Progenitor cell of endocrine pancreas (in vitro differentiated cells): ENCODE results near the gene CFAP65. TPM values are rescaled to one million over a fixed set of nuclear protein-coding genes. Genes with fewer than 3 reads are reported as not detected.

Experiments
- DNase-seq: peaks from one replicate; pipeline ENCODE4 v3.0.0; 2021; ENCODE audit warnings: low spot score; ENCODE audit not compliant: unreplicated experiment
- H3K27ac Mint-ChIP-seq: 2 replicates; pipeline ENCODE4 v1.8.0; 2021; ENCODE audit warnings: mild to moderate bottlenecking, moderate library complexity, mixed read lengths
- H3K27me3 Mint-ChIP-seq: 2 replicates; pipeline ENCODE4 v1.8.0; 2021; ENCODE audit warnings: mixed read lengths
- H3K36me3 Mint-ChIP-seq: 2 replicates; pipeline ENCODE4 v1.8.0; 2022; ENCODE audit warnings: mixed read lengths; ENCODE audit not compliant: insufficient read depth
- H3K4me1 Mint-ChIP-seq: 2 replicates; pipeline ENCODE4 v1.8.0; 2021; ENCODE audit warnings: low read depth, mixed read lengths
- H3K4me3 Mint-ChIP-seq: 2 replicates; pipeline ENCODE4 v1.8.0; 2021; ENCODE audit warnings: low read depth, mild to moderate bottlenecking, moderate library complexity, mixed read lengths
- H3K9me3 Mint-ChIP-seq: 2 replicates; pipeline ENCODE4 v1.8.0; 2021; ENCODE audit warnings: low read depth, mixed read lengths
- CTCF ChIP-seq: fragments of 200-600 bp; sonication (generic); IDR thresholded peaks from one replicate; pipeline ENCODE4 v1.5.0; 2021; ENCODE audit warnings: antibody characterized with exemption, mild to moderate bottlenecking; ENCODE audit not compliant: unreplicated experiment
- total RNA-seq: library from RNA; stranded (reverse); gene quantifications from 2 replicates; pipeline ENCODE4 v1.2.1, GENCODE V29; 2021

Gene CFAP65
- total RNA-seq, 1 donor from 2014 or later = 0.65 TPM

DNA sequence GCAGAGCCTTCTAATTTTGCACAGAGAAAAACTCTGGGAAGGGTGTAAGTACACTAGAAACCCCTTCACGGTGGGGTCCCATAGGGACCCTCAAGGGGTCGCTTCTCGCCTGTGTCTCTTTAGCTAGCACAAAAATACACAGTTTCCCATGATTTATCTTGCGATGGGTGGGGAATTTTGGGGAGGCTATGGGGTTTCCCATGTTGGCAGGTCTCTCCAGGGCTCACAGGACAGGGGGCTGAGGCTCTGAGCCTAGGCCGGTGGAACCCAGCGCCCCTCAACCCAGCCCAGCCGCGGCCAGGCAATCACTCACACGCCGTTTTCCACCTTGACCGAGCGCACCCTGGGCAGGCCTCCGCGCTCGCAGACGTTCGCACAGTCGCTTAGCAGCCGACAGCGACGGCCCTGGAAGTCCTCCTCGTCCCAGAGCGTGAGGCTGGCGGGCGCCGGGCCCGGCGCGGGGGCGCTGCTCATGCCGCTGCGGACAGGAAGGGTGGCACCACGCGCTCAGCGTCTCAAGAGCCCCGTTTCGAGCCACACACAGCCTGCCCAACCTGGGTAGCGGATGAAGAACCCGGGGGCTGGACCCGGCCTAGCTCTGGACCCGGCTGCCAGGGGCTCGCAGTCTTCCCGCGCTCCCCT, 48.5 kb downstream of the CFAP65 start:
- no peak for TF ChIP-seq CTCF
- no peaks in the 10 kb centered on the region for H3K9me3 Mint-ChIP-seq
- peaks cover 5% of the 10 kb centered on the region for H3K4me1 Mint-ChIP-seq
- no peak for DNase-seq
- H3K27me3 Mint-ChIP-seq = peaks cover 87% of the 10 kb centered on the region
- peak overlapping the region; percentile 21 for H3K4me3 Mint-ChIP-seq
- no peaks in the 10 kb centered on the region for H3K36me3 Mint-ChIP-seq
- H3K27ac Mint-ChIP-seq = no peak overlapping the region

GRCh38 chr2:218992196-218992595, 49.1 kb downstream of the CFAP65 start:
- H3K27me3 Mint-ChIP-seq = peaks cover 89% of the 10 kb centered on the region
- no peak for TF ChIP-seq CTCF
- H3K9me3 Mint-ChIP-seq = no peaks in the 10 kb centered on the region

DNA sequence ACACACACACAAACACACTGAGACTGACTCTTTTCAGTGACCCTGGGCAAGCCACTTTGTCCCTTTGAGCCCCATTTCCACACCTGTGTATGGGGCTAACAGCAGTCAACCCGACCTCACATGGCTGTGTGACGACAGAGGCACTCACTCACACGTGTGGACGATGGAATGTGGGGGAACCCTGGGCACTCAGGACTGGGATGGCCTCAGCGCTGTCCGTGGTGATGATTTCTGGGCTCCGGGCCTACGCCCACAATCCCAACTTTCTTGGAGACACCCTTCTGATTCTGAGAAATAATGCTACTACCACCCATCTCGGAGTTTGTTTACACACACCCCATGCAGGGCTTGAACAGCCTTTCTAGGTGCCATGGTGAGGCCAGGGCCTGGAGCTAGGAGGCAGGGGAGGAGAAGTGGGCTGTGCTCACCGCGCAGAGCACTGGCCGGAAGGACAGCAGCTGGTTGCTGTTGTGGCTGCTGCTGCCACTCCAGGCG, 49.6 kb downstream of the CFAP65 start:
- Mint-ChIP-seq H3K9me3 (no peaks in the 10 kb centered on the region), H3K27ac (peak overlapping the region; percentile 26), H3K36me3 (no peaks in the 10 kb centered on the region), H3K4me1 (peaks cover 4% of the 10 kb centered on the region), H3K4me3 (no peak overlapping the region), H3K27me3 (peaks cover 91% of the 10 kb centered on the region)
- TF ChIP-seq CTCF = no peak
- no peak for DNase-seq

More at GRCh38 chr2:218992196-218992595, 49.1 kb downstream of the CFAP65 start:
- Mint-ChIP-seq H3K4me3 (no peak overlapping the region), H3K36me3 (no peaks in the 10 kb centered on the region), H3K27ac (no peak overlapping the region), H3K4me1 (peaks cover 5% of the 10 kb centered on the region)
- no peak for DNase-seq

GRCh38 chr2:218990612-218991011, 50.7 kb downstream of the CFAP65 start:
- Mint-ChIP-seq H3K4me1 (peaks cover 1% of the 10 kb centered on the region), H3K4me3 (no peak overlapping the region), H3K27me3 (peaks cover 92% of the 10 kb centered on the region), H3K9me3 (no peaks in the 10 kb centered on the region), H3K36me3 (no peaks in the 10 kb centered on the region), H3K27ac (no peak overlapping the region)
- TF ChIP-seq CTCF = no peak
- DNase-seq = no peak

- Mint-ChIP-seq H3K27me3 (peaks cover 90% of the 10 kb centered on the region), H3K27ac (no peak overlapping the region), H3K4me3 (no peak overlapping the region), H3K36me3 (no peaks in the 10 kb centered on the region), H3K4me1 (peaks cover 1% of the 10 kb centered on the region), H3K9me3 (no peaks in the 10 kb centered on the region)
- TF ChIP-seq CTCF = no peak
- no peak for DNase-seq
Observed at GRCh38 chr2:218990052-218990451, 51.3 kb downstream of the CFAP65 start.
